Panc1 (cell line): ENCODE measurements around the gene SELENOS. TPM values are rescaled to one million over a fixed set of nuclear protein-coding genes. Genes with fewer than 3 reads are reported as not detected.

Experiments used
- ATAC-seq: fragments of 200-7000 bp; cut with Tn5 transposase; 2 replicates; pipeline ENCODE4 v1.9.1; 2020; ENCODE audit warnings: mild to moderate bottlenecking, moderate library complexity
- Bru-seq: library from RNA; stranded (reverse); fragments of 400-500 nt; gene quantifications from one replicate; lab custom pipeline; 2021; lab: Mats Ljungman, UMichigan
- BruChase-seq, 2 experiments: library from RNA; stranded (reverse); fragments of 400-500 nt; gene quantifications; one replicate each; lab custom pipeline; 2021; lab: Mats Ljungman, UMichigan
- BruUV-seq: library from RNA; stranded (reverse); fragments of 400-500 nt; replicated peaks from 2 replicates; lab custom pipeline; 2021; lab: Mats Ljungman, UMichigan
- CTCF ChIA-PET: fragments of 300-600 bp; sonication (Branson Sonifier 250); formaldehyde crosslinking; loops from one replicate; lab custom pipeline; 2022; ENCODE audit warnings: antibody characterized with exemption; lab: Charles Lee
- POLR2A ChIA-PET: fragments of 300-600 bp; sonication (Branson Sonifier 250); formaldehyde crosslinking; loops from one replicate; lab custom pipeline; 2022; ENCODE audit warnings: antibody characterized with exemption; lab: Charles Lee
- DNase-seq: peaks from one replicate; pipeline ENCODE4 v3.0.0-alpha.2; 2010; ENCODE audit warnings: low read depth, low spot score
- H3K27ac ChIP-seq: 2 replicates; pipeline ENCODE4 v1.5.1; 2011; ENCODE audit warnings: mild to moderate bottlenecking, low read length, inconsistent platforms
- H3K27me3 ChIP-seq: fragments of 200-500 bp; sonication (Bioruptor generic); 2 replicates; pipeline ENCODE4 v1.6.0; 2014; ENCODE audit warnings: low read length, inconsistent platforms; ENCODE audit not compliant: control insufficient read depth, insufficient read depth
- H3K36me3 ChIP-seq: fragments of 200-500 bp; sonication (Bioruptor generic); 2 replicates; pipeline ENCODE4 v1.5.1; 2014; ENCODE audit warnings: inconsistent platforms, mild to moderate bottlenecking, low read length, moderate library complexity; ENCODE audit not compliant: control insufficient read depth, insufficient read depth
- H3K4me1 ChIP-seq: 2 replicates; pipeline ENCODE4 v1.5.1; 2011; ENCODE audit warnings: inconsistent platforms, mild to moderate bottlenecking, low read length, moderate library complexity; ENCODE audit not compliant: control insufficient read depth, insufficient read depth
- H3K4me3 ChIP-seq, 2 experiments: 2 replicates each; pipeline ENCODE4 v1.5.1; 2011 to 2012; ENCODE audit warnings: low read depth in 2 of 2, low read length in 2 of 2, mild to moderate bottlenecking in 2 of 2, inconsistent platforms in 1 of 2, moderate library complexity in 1 of 2
- H3K9me3 ChIP-seq: fragments of 200-500 bp; sonication (Bioruptor generic); 2 replicates; pipeline ENCODE4 v1.5.1; 2014; ENCODE audit warnings: low read depth, mild to moderate bottlenecking, inconsistent platforms, low read length, moderate library complexity; ENCODE audit not compliant: control insufficient read depth, insufficient read depth
- CTCF ChIP-seq: fragments of 450-650 bp; IDR thresholded peaks from 2 replicates; pipeline ENCODE4 v1.5.1; 2017; ENCODE audit warnings: mild to moderate bottlenecking
- POLR2AphosphoS5 ChIP-seq: IDR thresholded peaks from 2 replicates; pipeline ENCODE4 v1.6.1; 2012; ENCODE audit warnings: mild to moderate bottlenecking, low read depth, low read length, moderate library complexity
- REST ChIP-seq, 2 experiments: IDR thresholded peaks; 2 replicates each; pipeline ENCODE4 v1.6.1; 2011 to 2012; ENCODE audit warnings: low read depth in 2 of 2, control low read depth in 1 of 2, low read length in 1 of 2, mild to moderate bottlenecking in 1 of 2, moderate library complexity in 1 of 2; ENCODE audit not compliant: insufficient read depth in 1 of 2
- SIN3A ChIP-seq: IDR thresholded peaks from 2 replicates; pipeline ENCODE4 v1.6.1; 2012; ENCODE audit warnings: low read depth, mild to moderate bottlenecking, low read length, moderate library complexity, borderline replicate concordance; ENCODE audit not compliant: insufficient read depth
- TCF7L2 ChIP-seq: IDR thresholded peaks from 2 replicates; pipeline ENCODE4 v1.6.1; 2011; ENCODE audit warnings: mild to moderate bottlenecking, low read depth, low read length, inconsistent platforms
- in situ Hi-C: cut with HindIII; loops from 2 replicates; pipeline ENCODE4 v1.10.0; 2016; ENCODE audit warnings: low sequenced_read_pairs, low pct_unique_long_range_greater_than_20kb
- intact Hi-C: fragments of 100-400 bp; cut with micrococcal nuclease; formaldehyde crosslinking; loops from one replicate; pipeline ENCODE4 v1.10.0; 2022; ENCODE audit not compliant: unreplicated experiment
- long read RNA-seq: library from polyadenylated mRNA; unstranded; transcript quantifications from one replicate; pipeline ENCODE4 v2.0.0, GENCODE V29; 2021; ENCODE audit not compliant: unreplicated experiment
- polyA plus RNA-seq: library from polyadenylated mRNA; unstranded; fragments of >200 nt; gene quantifications from one replicate; pipeline ENCODE4 v1.2.1, GENCODE V29; 2012; ENCODE audit warnings: missing spikeins; ENCODE audit not compliant: insufficient read length
- total RNA-seq: library from RNA; stranded (reverse); gene quantifications from one replicate; pipeline ENCODE4 v1.2.1, GENCODE V29; 2021; ENCODE audit not compliant: unreplicated experiment

Gene SELENOS
- 74.9 TPM for total RNA-seq
- 55.4 TPM for polyA plus RNA-seq
- Bru-seq, nascent RNA: percentile 90 among the genes with signal in this experiment
- BruChase-seq, experiment 1, labeled RNA remaining after a 2-hour chase: percentile 93 among the genes with signal in this experiment
- BruChase-seq, experiment 2, labeled RNA remaining after a 6-hour chase: percentile 96 among the genes with signal in this experiment
- long read RNA-seq, transcript SELENOS-203 (6 exons, 1,188 nt): major isoform, 160 of 201 reads
- long read RNA-seq, transcript SELENOS-206 (3 exons, 556 nt): minor isoform, 8 of 201 reads
- long read RNA-seq, transcript SELENOS-204 (4 exons, 856 nt): minor isoform, 6 of 201 reads
- long read RNA-seq, partial matches to known transcripts: 6 of 201 reads
- long read RNA-seq, other reads (novel, unspliced or antisense): 16 of 201 reads

GRCh38 chr15:101277038-101277822 lies at the start of gene SELENOS:
Gene SELENOS (minus strand): TSS chr15:101277485. CDS start chr15:101277417, 68 bp downstream.
- Histone ChIP-seq H3K27me3 (no peaks in the 10 kb centered on the region), H3K4me1 (peaks cover 17% of the 10 kb centered on the region), H3K4me3 (peak within 1 kb of the TSS; percentile 89 to 97), H3K9me3 (no peaks in the 10 kb centered on the region), H3K27ac (peak within 1 kb of the TSS; percentile 94), H3K36me3 (peaks cover 33% of the 10 kb centered on the region)
- in situ Hi-C loops: no loop called here
- intact Hi-C loops: no loop called here
- peak; percentile 98 for ATAC-seq
- ChIA-PET POLR2A (no interaction called here), CTCF (interaction anchor here (1.8 kb wide), 1 partner anchor 12 kb away, joined by 5 read pairs; no protein-coding TSS in a partner anchor)
- DNase-seq: no peak
- TF ChIP-seq TCF7L2: no peak
- no peak for TF ChIP-seq REST (IDR thresholded peaks at IDR 0.05; ENCODE audit: insufficient read depth in 1 of 2, low read depth in 2 of 2, low read length in 1 of 2)
- peak; percentile 92; the same call in 1 of the 2 replicates for TF ChIP-seq SIN3A
- peak; percentile 60 for TF ChIP-seq POLR2AphosphoS5
- no peak for TF ChIP-seq CTCF
- no TSS peak for BruUV-seq

- no TSS peak for BruUV-seq
- no peaks in the 10 kb centered on the region for H3K27me3 ChIP-seq
- TF ChIP-seq REST (IDR thresholded peaks at IDR 0.05; ENCODE audit: insufficient read depth in 1 of 2, low read depth in 2 of 2, low read length in 1 of 2) (no peak), POLR2AphosphoS5 (no peak), SIN3A (no peak), TCF7L2 (no peak), CTCF (no peak)
- no peak overlapping the region for H3K4me3 ChIP-seq
- H3K36me3 ChIP-seq: no peaks in the 10 kb centered on the region
- in situ Hi-C loops: no loop called here
- ChIA-PET POLR2A (no interaction called here), CTCF (no interaction called here)
- DNase-seq (no peak), ATAC-seq (no peak)
- H3K27ac ChIP-seq: no peak overlapping the region
- no peaks in the 10 kb centered on the region for H3K9me3 ChIP-seq
- intact Hi-C loops: no loop called here
- no peaks in the 10 kb centered on the region for H3K4me1 ChIP-seq
Observed at GRCh38 chr15:101326462-101327146, 49.3 kb upstream of the SELENOS start.
